ENCODE data around the gene KCNK13. TPM values are rescaled to one million over a fixed set of nuclear protein-coding genes. Genes with fewer than 3 reads are reported as not detected.
"Not testable (repeated sequence)": the region's sequence is repeated elsewhere in the genome, so short reads cannot be mapped to it uniquely, and the experiment has no call there.

The KCNK13 gene
- total RNA-seq, 2 donors from 2014 or later = 0.50 to 0.61 TPM

- no peak overlapping the region for H3K4me3 Mint-ChIP-seq
- no peak for DNase-seq (ENCODE audit: low spot score)
- no peak overlapping the region for H3K27ac Mint-ChIP-seq
- H3K4me1 Mint-ChIP-seq (ENCODE audit: low read depth in 2 of 2) = peaks cover 8 to 14% of the 10 kb centered on the region in 2 donors
- peaks cover 5% of the 10 kb centered on the region for H3K36me3 Mint-ChIP-seq
- H3K9me3 Mint-ChIP-seq = peaks cover 3% of the 10 kb centered on the region
- H3K27me3 Mint-ChIP-seq = peaks cover 21 to 53% of the 10 kb centered on the region in 2 donors
- ATAC-seq = no peak
Measured at GRCh38 chr14:90088176-90088575, 26.4 kb downstream of the KCNK13 start.

- DNase-seq (ENCODE audit: low spot score); ATAC-seq; H3K9me3 Mint-ChIP-seq; H3K36me3 Mint-ChIP-seq; H3K27ac Mint-ChIP-seq; H3K4me3 Mint-ChIP-seq: not testable (repeated sequence)
- peaks cover 21 to 39% of the 10 kb centered on the region in 2 donors for H3K27me3 Mint-ChIP-seq
- peaks cover 19 to 25% of the 10 kb centered on the region in 2 donors for H3K4me1 Mint-ChIP-seq (ENCODE audit: low read depth in 2 of 2)
Measured at GRCh38 chr14:90089486-90089885, 27.7 kb downstream of the KCNK13 start.

GRCh38 chr14:90091393-90091792 is 29.6 kb downstream of the KCNK13 start:
- H3K27me3 Mint-ChIP-seq = peaks cover 21 to 30% of the 10 kb centered on the region in 2 donors
- H3K9me3 Mint-ChIP-seq = peaks cover 3% of the 10 kb centered on the region

GRCh38 chr14:90093942-90094595 is 32.3 kb downstream of the KCNK13 start:
- peak; percentile 92 for ATAC-seq
- peaks cover 14 to 25% of the 10 kb centered on the region in 2 donors for H3K27me3 Mint-ChIP-seq
- peaks cover 3% of the 10 kb centered on the region for H3K9me3 Mint-ChIP-seq
- H3K4me3 Mint-ChIP-seq = peak overlapping the region; percentile 69
- peaks cover 5% of the 10 kb centered on the region for H3K36me3 Mint-ChIP-seq
- H3K4me1 Mint-ChIP-seq (ENCODE audit: low read depth in 2 of 2) = peaks cover 19 to 30% of the 10 kb centered on the region in 2 donors
- no peak for DNase-seq (ENCODE audit: low spot score)
- peak overlapping the region; percentile 72 to 93 for H3K27ac Mint-ChIP-seq

More at GRCh38 chr14:90091393-90091792, 29.6 kb downstream of the KCNK13 start:
- no peak for DNase-seq (ENCODE audit: low spot score)
- peak overlapping the region; percentile 13 for H3K4me3 Mint-ChIP-seq
- H3K27ac Mint-ChIP-seq = no peak overlapping the region
- H3K4me1 Mint-ChIP-seq (ENCODE audit: low read depth in 2 of 2) = peaks cover 19 to 30% of the 10 kb centered on the region in 2 donors
- ATAC-seq = no peak
- peaks cover 5% of the 10 kb centered on the region for H3K36me3 Mint-ChIP-seq

- Mint-ChIP-seq H3K4me1 (ENCODE audit: low read depth in 2 of 2) (peaks cover 19 to 30% of the 10 kb centered on the region in 2 donors), H3K27me3 (peaks cover 12 to 23% of the 10 kb centered on the region in 2 donors), H3K27ac (peak overlapping the region in 1 of 2 donors; percentile 93), H3K4me3 (no peak overlapping the region), H3K9me3 (peaks cover 3% of the 10 kb centered on the region), H3K36me3 (peaks cover 5% of the 10 kb centered on the region)
- ATAC-seq = no peak
- DNase-seq (ENCODE audit: low spot score) = no peak
Measured at GRCh38 chr14:90095096-90095495, 33.3 kb downstream of the KCNK13 start.

DNA sequence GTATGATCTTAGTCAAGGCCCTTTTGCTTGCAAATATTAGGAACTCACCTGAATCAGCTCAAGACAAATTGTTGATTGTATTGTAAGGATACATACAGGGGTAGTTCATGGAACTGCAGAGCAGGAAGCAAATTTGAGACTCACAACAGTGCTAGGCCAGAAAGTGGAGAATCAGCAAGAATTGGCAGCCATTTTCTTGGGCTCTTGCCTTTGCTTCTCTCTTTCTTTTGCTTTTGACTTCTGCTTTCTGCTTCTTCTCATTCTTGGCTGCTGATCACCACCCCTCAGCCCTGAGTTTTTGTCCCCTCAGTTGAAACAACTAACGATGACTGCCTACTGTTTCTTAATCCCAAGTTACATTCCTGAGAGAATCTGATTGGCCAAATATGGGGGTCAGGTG is 34.8 kb downstream of the KCNK13 start:
- peaks cover 17 to 24% of the 10 kb centered on the region in 2 donors for H3K4me1 Mint-ChIP-seq (ENCODE audit: low read depth in 2 of 2)
- no peak overlapping the region for H3K27ac Mint-ChIP-seq
- H3K9me3 Mint-ChIP-seq = peaks cover under 1% of the 10 kb centered on the region
- no peak overlapping the region for H3K4me3 Mint-ChIP-seq
- DNase-seq (ENCODE audit: low spot score) = no peak
- peaks cover under 1% of the 10 kb centered on the region for H3K36me3 Mint-ChIP-seq
- no peak for ATAC-seq
- H3K27me3 Mint-ChIP-seq = peaks cover 4 to 10% of the 10 kb centered on the region in 2 donors

- Mint-ChIP-seq H3K27me3 (peaks cover 8 to 12% of the 10 kb centered on the region in 2 donors), H3K9me3 (no peaks in the 10 kb centered on the region), H3K4me3 (no peak overlapping the region), H3K27ac (no peak overlapping the region), H3K36me3 (no peaks in the 10 kb centered on the region), H3K4me1 (ENCODE audit: low read depth in 2 of 2) (no peaks in the 10 kb centered on the region)
- no peak for DNase-seq (ENCODE audit: low spot score)
- no peak for ATAC-seq
Measured at GRCh38 chr14:90103808-90104207, 42.0 kb downstream of the KCNK13 start.

DNA sequence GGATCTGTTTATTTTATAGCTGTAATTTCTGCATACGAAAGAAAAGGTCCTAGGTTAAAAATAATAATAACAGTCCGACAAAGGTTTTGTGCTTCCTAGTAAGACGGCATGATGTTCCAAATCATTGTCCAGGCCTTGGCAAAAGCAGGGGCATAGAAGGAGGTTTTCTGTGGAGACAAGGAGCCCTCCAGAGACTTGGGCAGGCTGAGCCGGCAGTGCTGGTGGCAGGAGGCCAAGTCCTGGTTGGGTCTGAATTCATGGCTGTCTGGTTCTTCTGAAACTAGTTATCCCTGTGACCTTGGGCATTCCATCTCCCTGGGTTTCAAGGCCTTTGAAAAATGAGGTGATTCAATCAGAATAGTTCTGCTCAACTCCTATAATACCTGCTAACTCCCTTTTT is 44.0 kb downstream of the KCNK13 start:
- Mint-ChIP-seq H3K4me1 (ENCODE audit: low read depth in 2 of 2) (no peaks in the 10 kb centered on the region), H3K4me3 (no peak overlapping the region), H3K36me3 (no peaks in the 10 kb centered on the region), H3K27me3 (peaks cover 8 to 15% of the 10 kb centered on the region in 2 donors), H3K9me3 (no peaks in the 10 kb centered on the region), H3K27ac (no peak overlapping the region)
- DNase-seq (ENCODE audit: low spot score) (no peak), ATAC-seq (no peak)

DNA sequence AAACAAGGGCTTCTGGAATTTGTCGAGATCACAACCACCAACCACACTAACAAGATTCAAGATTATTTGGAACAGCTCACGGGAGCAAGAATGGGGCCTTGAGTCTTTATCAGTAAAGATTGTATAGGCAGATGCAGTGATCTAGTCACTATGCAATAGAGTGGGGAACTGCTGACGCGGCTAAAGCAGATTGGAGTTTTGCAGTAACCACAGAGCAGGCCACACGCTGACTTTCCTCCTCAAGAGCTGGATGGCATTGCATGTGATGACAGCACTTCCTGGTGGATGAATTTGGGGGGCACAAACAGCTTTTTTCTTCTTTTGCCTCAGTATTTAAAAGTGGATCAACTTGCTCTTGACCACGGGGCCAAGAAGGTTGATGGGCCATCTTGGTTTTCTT is 46.0 kb downstream of the KCNK13 start:
- Mint-ChIP-seq H3K27me3 (peaks cover 17 to 22% of the 10 kb centered on the region in 2 donors), H3K36me3 (no peaks in the 10 kb centered on the region), H3K9me3 (no peaks in the 10 kb centered on the region), H3K4me1 (ENCODE audit: low read depth in 2 of 2) (no peaks in the 10 kb centered on the region), H3K27ac (no peak overlapping the region), H3K4me3 (no peak overlapping the region)
- ATAC-seq (no peak), DNase-seq (ENCODE audit: low spot score) (no peak)

DNA sequence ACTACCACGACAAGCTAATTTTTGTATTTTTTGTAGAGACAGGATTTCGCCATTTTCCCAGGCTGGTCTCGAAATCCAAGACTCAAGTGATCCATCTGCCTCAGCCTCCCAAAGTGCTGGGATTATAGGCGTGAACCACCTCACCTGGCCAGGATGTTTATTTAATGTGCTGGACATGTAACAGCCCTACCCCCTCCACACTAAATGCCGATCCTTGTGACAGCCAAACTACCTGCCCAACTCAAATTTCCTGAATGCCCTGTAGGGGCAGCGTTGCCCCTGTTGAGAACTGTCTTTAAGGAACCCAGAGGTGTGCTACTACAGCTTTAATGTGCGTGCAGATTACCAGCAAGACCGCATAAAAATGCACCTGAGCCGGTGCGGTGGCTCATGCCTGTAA is 48.1 kb downstream of the KCNK13 start:
- Mint-ChIP-seq H3K4me1 (ENCODE audit: low read depth in 2 of 2) (no peaks in the 10 kb centered on the region), H3K4me3 (no peak overlapping the region), H3K27me3 (peaks cover 15 to 18% of the 10 kb centered on the region in 2 donors), H3K36me3 (no peaks in the 10 kb centered on the region), H3K9me3 (no peaks in the 10 kb centered on the region), H3K27ac (no peak overlapping the region)
- ATAC-seq (no peak), DNase-seq (ENCODE audit: low spot score) (no peak)

GRCh38 chr14:90111895-90112534 is 50.2 kb downstream of the KCNK13 start:
- DNase-seq (ENCODE audit: low spot score) (no peak), ATAC-seq (no peak)
- H3K27ac Mint-ChIP-seq = no peak overlapping the region
- no peaks in the 10 kb centered on the region for H3K36me3 Mint-ChIP-seq
- H3K4me1 Mint-ChIP-seq (ENCODE audit: low read depth in 2 of 2) = no peaks in the 10 kb centered on the region
- H3K9me3 Mint-ChIP-seq = no peaks in the 10 kb centered on the region
- H3K4me3 Mint-ChIP-seq = no peak overlapping the region
- peaks cover 17 to 28% of the 10 kb centered on the region in 2 donors for H3K27me3 Mint-ChIP-seq

DNA sequence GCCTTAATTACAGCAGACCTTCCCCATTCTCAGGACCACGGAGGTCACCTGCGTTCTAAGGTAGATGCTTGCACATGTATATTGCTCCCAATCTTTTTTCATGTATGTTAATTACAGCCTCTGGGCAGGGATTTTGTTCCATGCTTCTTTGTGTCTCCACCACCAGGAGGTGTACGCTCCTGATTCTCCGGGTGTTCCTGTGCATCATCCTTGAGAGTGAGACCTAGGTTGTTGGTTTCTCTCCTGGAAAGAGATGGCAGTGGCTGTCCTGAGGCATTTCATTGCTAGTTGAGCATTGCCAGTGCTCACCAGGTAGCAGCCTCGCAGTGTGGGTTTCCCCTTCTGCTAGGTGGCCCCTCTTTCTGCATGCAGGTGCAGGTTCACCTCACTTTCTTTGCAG is 52.8 kb downstream of the KCNK13 start:
- no peak overlapping the region for H3K27ac Mint-ChIP-seq
- H3K4me1 Mint-ChIP-seq (ENCODE audit: low read depth in 2 of 2) = no peaks in the 10 kb centered on the region
- H3K27me3 Mint-ChIP-seq = peaks cover 27 to 46% of the 10 kb centered on the region in 2 donors
- no peaks in the 10 kb centered on the region for H3K9me3 Mint-ChIP-seq
- no peaks in the 10 kb centered on the region for H3K36me3 Mint-ChIP-seq
- ATAC-seq (no peak), DNase-seq (ENCODE audit: low spot score) (no peak)
- H3K4me3 Mint-ChIP-seq = no peak overlapping the region

GRCh38 chr14:90115780-90116179 is 54.0 kb downstream of the KCNK13 start:
- no peak overlapping the region for H3K27ac Mint-ChIP-seq
- no peak overlapping the region for H3K4me3 Mint-ChIP-seq
- H3K36me3 Mint-ChIP-seq = no peaks in the 10 kb centered on the region
- DNase-seq (ENCODE audit: low spot score) (no peak), ATAC-seq (no peak)
- H3K27me3 Mint-ChIP-seq = peaks cover 28 to 46% of the 10 kb centered on the region in 2 donors
- no peaks in the 10 kb centered on the region for H3K4me1 Mint-ChIP-seq (ENCODE audit: low read depth in 2 of 2)
- H3K9me3 Mint-ChIP-seq = no peaks in the 10 kb centered on the region

- Mint-ChIP-seq H3K9me3 (no peaks in the 10 kb centered on the region), H3K4me1 (ENCODE audit: low read depth in 2 of 2) (no peaks in the 10 kb centered on the region), H3K27ac (no peak overlapping the region), H3K36me3 (no peaks in the 10 kb centered on the region), H3K27me3 (peaks cover 28 to 42% of the 10 kb centered on the region in 2 donors), H3K4me3 (no peak overlapping the region)
- ATAC-seq (peak in 1 of 2 donors; percentile 20), DNase-seq (ENCODE audit: low spot score) (no peak)
Measured at GRCh38 chr14:90116444-90116843, 54.6 kb downstream of the KCNK13 start.

Data from natural killer cell treated with Interleukin-12 subunit alpha and Interleukin-12 subunit beta and Interleukin-15 and Interleukin-18, amount 100 ng/mL, for 72 hours (primary cell).